ENCODE measurements around the gene BPIFB4.

The BPIFB4 gene

DNA sequence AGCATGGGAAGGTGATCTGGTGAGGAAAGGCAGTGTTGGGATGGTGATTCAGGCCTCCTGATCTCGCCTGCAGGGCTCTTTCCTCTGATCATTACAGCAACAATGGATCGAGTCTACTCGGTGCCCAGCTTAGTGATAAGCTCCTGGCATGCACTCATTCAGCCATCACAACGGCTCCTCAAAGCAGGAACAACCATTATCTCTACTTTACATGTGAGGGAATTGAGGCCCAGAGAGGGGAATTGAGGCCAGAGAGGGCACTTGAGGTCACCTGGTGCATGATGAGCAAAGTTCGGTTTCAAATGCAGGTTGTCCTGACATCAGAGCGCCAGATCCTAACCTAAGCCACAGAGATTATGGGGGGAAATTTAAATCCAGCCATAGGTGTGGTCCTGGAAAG lies 46.5 kb downstream of the BPIFB4 start:
- CTCF ChIA-PET = interaction anchor here (0.7 kb wide), 1 partner anchor 13 kb away, joined by 3 read pairs; no protein-coding TSS in a partner anchor
- POLR2A ChIA-PET (ENCODE audit: low non-redundant PET) = no interaction called here
- DNase-seq (ENCODE audit: low spot score) = no peak
- TF ChIP-seq, protein P1, sequence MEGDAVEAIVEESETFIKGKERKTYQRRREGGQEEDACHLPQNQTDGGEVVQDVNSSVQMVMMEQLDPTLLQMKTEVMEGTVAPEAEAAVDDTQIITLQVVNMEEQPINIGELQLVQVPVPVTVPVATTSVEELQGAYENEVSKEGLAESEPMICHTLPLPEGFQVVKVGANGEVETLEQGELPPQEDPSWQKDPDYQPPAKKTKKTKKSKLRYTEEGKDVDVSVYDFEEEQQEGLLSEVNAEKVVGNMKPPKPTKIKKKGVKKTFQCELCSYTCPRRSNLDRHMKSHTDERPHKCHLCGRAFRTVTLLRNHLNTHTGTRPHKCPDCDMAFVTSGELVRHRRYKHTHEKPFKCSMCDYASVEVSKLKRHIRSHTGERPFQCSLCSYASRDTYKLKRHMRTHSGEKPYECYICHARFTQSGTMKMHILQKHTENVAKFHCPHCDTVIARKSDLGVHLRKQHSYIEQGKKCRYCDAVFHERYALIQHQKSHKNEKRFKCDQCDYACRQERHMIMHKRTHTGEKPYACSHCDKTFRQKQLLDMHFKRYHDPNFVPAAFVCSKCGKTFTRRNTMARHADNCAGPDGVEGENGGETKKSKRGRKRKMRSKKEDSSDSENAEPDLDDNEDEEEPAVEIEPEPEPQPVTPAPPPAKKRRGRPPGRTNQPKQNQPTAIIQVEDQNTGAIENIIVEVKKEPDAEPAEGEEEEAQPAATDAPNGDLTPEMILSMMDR (conservative IDR thresholded peaks at IDR 0.05; ENCODE audit: low read depth) = no peak
- no peak overlapping the region for H3K27ac ChIP-seq

DNA sequence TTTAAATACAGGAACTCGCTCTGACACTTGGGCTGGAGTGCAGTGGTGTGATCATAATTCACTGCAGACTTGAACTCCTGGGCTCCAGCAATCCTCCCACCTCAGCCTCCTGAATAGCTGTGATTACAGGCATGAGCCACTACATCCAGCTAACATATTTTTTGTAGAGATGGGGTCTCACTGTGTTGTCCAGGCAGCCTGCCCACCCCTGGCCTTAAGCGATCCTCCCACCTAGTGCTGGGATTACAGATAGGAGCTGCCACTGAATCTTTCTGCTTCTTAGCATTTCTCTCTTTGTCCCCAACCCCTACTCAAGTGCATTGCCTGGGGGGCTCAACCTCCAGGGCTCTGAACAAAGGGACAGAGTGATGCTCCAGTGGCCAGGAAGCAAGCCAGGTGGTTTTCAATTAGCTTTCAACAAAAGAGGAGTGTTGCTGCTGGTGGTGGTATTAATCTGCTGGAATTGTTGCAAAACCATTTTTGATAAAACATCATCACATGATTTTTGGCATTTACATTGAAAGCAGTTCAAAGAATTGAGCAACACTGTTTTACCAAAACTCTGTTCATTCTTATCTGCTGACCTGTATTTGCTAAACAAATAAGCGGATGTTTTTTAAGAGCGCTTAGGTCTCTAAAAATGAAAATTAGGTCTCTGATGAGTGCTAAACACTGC lies 48.1 kb downstream of the BPIFB4 start:
- DNase-seq (ENCODE audit: low spot score) = no peak
- CTCF ChIA-PET = no interaction called here
- POLR2A ChIA-PET (ENCODE audit: low non-redundant PET) = no interaction called here
- TF ChIP-seq, protein P1 (conservative IDR thresholded peaks at IDR 0.05; ENCODE audit: low read depth) = no peak
- H3K27ac ChIP-seq = no peak overlapping the region

DNA sequence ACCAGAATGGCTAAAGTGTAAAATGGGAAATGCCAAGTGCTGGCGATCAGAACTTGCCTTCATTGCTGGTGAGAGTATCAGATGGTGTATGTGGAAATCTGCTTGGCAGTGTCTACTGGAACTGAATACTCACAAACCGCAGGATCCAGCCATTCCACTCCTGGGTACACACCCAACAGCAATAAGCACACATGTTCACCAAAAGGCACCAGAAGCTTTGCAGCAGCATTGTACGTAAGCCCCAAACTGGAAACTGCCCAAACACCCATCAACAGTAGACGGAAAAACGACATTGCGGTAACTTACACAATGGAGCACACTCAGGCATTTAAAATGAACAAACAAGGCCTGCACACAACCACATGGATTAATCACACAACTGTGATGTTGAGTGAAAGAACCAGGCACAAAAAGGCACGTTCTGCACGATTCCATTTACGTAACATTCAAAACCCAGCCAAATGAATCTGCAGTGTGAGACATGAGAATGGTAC lies 51.2 kb downstream of the BPIFB4 start:
- ChIA-PET CTCF (no interaction called here), POLR2A (ENCODE audit: low non-redundant PET) (no interaction called here)
- DNase-seq (ENCODE audit: low spot score) = no peak
- peak overlapping the region; percentile 47; the same call in 1 of the 2 replicates for H3K27ac ChIP-seq
- TF ChIP-seq, protein P1 (conservative IDR thresholded peaks at IDR 0.05; ENCODE audit: low read depth) = no peak

DNA sequence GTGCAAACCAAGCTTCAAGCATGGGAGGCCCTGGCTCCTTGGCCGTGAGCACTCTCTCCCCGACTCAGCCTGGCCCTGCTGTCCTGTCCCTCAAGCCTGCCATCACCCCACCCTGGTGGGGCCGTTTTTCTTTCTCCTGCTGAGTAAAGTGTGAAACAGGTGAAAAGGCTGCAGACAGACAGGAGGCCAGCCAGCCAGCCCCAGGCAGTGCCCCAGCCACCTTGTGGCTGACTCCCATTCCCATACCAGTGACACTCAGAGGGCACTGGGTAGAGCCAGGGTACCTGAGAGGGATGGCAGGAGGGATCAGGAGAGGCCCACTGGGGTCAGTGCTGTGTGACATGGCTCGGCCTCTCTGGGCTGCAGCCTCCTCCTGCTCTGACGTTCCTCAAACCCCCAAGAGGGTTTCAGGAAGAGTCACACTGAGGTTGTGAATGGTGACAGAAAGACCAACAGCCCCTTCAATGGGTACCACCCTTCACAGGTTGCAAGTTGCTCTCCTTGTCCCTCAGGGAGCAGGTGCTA lies 52.6 kb downstream of the BPIFB4 start:
- ChIA-PET POLR2A (ENCODE audit: low non-redundant PET) (no interaction called here), CTCF (no interaction called here)
- no peak for DNase-seq (ENCODE audit: low spot score)
- H3K27ac ChIP-seq = no peak overlapping the region
- TF ChIP-seq, protein P1 (conservative IDR thresholded peaks at IDR 0.05; ENCODE audit: low read depth) = no peak

DNA sequence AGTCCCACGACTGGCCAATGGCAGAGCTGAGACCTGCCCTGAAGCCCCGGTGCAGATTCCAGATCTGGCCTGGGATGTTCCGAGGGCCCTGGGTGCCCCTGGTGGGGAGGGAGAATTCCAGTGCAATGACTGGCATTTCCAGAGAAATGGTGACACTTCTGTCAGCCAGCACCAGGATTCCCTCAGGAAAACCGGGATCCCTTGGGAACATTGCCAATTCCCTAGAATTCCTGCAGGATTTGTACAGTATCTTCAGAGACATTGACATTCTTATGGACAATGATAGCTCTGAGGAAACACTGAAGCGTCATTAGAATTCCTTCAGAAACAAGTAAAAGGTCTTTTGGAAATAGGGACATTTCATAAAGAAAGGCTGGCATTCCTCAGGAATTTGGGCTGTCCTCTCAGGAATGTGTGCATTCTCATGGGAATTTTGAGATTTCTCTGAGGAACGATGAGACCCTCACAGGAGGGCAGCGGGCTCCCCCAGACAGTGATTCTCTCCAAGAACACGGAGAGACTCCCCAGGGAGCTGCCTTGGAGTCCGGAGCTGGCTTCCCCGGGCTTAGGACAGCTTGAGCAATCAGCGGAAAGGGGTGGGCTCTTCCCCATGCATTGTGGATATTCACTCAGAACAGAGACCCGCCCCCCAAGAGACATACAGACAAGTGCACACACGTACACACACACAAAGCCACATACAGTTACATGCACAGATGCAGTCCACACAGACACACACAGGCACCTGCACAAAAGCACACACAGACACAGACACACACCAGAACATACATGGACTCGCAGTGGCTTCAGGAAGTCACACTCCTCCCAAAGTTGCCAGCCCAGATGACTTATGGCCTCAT lies 53.3 kb downstream of the BPIFB4 start:
- no peak overlapping the region for H3K27ac ChIP-seq
- DNase-seq (ENCODE audit: low spot score) = no peak
- ChIA-PET CTCF (no interaction called here), POLR2A (ENCODE audit: low non-redundant PET) (no interaction called here)
- TF ChIP-seq, protein P1 (conservative IDR thresholded peaks at IDR 0.05; ENCODE audit: low read depth) = no peak

DNA sequence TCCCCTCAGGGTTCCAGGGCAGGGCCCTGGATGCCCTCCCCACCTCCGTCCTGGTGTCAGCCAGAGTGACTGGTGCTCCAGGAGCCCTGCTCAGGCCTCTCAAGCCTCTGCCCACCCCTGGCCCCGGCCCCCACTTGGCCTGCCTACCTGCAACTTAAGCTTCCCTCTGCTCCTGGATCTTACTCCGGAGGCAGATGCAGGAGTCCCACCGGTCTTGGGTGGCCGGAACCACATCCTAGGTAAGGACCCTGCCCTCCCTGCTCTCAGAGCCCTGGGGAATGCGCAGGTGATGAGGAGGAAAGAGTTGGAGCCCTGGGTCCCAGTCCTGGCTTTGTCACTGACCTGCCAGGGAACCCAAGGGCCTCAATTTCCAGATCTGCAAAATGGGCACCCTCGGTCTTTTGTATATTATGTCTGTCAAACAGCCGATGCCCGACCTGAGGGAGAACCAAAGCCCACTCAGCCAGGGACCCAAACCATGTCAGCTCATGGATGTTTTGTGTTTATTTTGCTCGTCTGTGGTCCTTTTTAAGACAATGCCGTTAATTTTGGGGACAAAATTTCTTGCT lies 54.0 kb downstream of the BPIFB4 start:
- TF ChIP-seq, protein P1 (conservative IDR thresholded peaks at IDR 0.05; ENCODE audit: low read depth) = no peak
- no peak overlapping the region for H3K27ac ChIP-seq
- no peak for DNase-seq (ENCODE audit: low spot score)
- ChIA-PET CTCF (no interaction called here), POLR2A (ENCODE audit: low non-redundant PET) (no interaction called here)

All from RWPE1 (cell line).